Measurements from ENCODE around the gene SPATA18.
A peak's percentile ranks its signal among the peaks of the same experiment; 100 is the strongest.

SPATA18 gene

GRCh38 chr4:52058275-52058674 lies 7.2 kb downstream of the SPATA18 start:
- no peak overlapping the region for H3K4me3 ChIP-seq (ENCODE audit: control insufficient read depth, low read depth, low read length)
- DNase-seq (ENCODE audit: low read depth): no peak
- no peak for TF ChIP-seq CTCF (IDR thresholded peaks at IDR 0.05; ENCODE audit: control insufficient read depth, insufficient read depth, low read depth, low read length, missing control alignments)

GRCh38 chr4:52059372-52059771 lies 8.3 kb downstream of the SPATA18 start:
- H3K4me3 ChIP-seq (ENCODE audit: control insufficient read depth, low read depth, low read length): no peak overlapping the region
- TF ChIP-seq CTCF (IDR thresholded peaks at IDR 0.05; ENCODE audit: control insufficient read depth, insufficient read depth, low read depth, low read length, missing control alignments): no peak
- DNase-seq (ENCODE audit: low read depth): peak; percentile 23

GRCh38 chr4:52069571-52069970 lies 18.5 kb downstream of the SPATA18 start:
- TF ChIP-seq CTCF (IDR thresholded peaks at IDR 0.05; ENCODE audit: control insufficient read depth, insufficient read depth, low read depth, low read length, missing control alignments): no peak
- no peak for DNase-seq (ENCODE audit: low read depth)
- no peak overlapping the region for H3K4me3 ChIP-seq (ENCODE audit: control insufficient read depth, low read depth, low read length)

GRCh38 chr4:52071791-52072546 lies 20.9 kb downstream of the SPATA18 start:
- TF ChIP-seq CTCF (IDR thresholded peaks at IDR 0.05; ENCODE audit: control insufficient read depth, insufficient read depth, low read depth, low read length, missing control alignments): no peak
- no peak for DNase-seq (ENCODE audit: low read depth)
- no peak overlapping the region for H3K4me3 ChIP-seq (ENCODE audit: control insufficient read depth, low read depth, low read length)

GRCh38 chr4:52076731-52077130 lies 25.6 kb downstream of the SPATA18 start:
- H3K4me3 ChIP-seq (ENCODE audit: control insufficient read depth, low read depth, low read length): no peak overlapping the region
- no peak for DNase-seq (ENCODE audit: low read depth)
- TF ChIP-seq CTCF (IDR thresholded peaks at IDR 0.05; ENCODE audit: control insufficient read depth, insufficient read depth, low read depth, low read length, missing control alignments): no peak

- H3K4me3 ChIP-seq (ENCODE audit: control insufficient read depth, low read depth, low read length): no peak overlapping the region
- DNase-seq (ENCODE audit: low read depth): no peak
- no peak for TF ChIP-seq CTCF (IDR thresholded peaks at IDR 0.05; ENCODE audit: control insufficient read depth, insufficient read depth, low read depth, low read length, missing control alignments)
Observed at GRCh38 chr4:52079659-52080058, 28.6 kb downstream of the SPATA18 start.

All from AG09309 (cell line).